Choroid plexus epithelial cell (primary cell): ENCODE data around the gene TMEM131.

Experiments
- DNase-seq: peaks from one replicate; pipeline ENCODE4 v3.0.0-alpha.2; 2010; ENCODE audit warnings: low read depth
- H3K4me3 ChIP-seq: 2 replicates; pipeline ENCODE4 v1.5.1; 2011; ENCODE audit warnings: low read depth, mild to moderate bottlenecking, control low read depth, low read length, moderate library complexity
- TF ChIP-seq, protein P1 (sequence below): conservative IDR thresholded peaks from 2 replicates; pipeline ENCODE4 v1.5.1; 2011; ENCODE audit warnings: low read depth, mild to moderate bottlenecking, control low read depth, inconsistent platforms, low read length, moderate library complexity

Gene TMEM131

DNA sequence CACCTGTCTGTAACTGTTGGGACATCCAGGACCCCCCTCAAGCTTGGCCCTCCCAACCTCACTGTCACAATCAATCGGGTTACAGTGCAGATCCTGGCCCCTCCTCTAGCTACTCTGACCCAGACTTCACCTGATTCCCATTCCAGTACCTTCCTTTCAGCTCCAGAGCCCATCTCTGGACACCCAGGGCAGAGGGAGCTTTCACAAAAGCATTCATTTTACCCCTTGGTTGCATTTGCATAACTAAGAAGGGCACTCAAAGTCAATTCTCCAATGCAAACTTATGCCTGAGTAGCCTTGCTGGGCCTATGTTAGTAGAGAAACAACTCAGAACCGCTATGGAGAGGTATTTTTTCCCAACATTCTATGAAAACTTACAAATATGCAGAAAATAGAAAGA is 275.0 kb downstream of the TMEM131 start:
- H3K4me3 ChIP-seq, result no peak overlapping the region
- TF ChIP-seq, protein P1, sequence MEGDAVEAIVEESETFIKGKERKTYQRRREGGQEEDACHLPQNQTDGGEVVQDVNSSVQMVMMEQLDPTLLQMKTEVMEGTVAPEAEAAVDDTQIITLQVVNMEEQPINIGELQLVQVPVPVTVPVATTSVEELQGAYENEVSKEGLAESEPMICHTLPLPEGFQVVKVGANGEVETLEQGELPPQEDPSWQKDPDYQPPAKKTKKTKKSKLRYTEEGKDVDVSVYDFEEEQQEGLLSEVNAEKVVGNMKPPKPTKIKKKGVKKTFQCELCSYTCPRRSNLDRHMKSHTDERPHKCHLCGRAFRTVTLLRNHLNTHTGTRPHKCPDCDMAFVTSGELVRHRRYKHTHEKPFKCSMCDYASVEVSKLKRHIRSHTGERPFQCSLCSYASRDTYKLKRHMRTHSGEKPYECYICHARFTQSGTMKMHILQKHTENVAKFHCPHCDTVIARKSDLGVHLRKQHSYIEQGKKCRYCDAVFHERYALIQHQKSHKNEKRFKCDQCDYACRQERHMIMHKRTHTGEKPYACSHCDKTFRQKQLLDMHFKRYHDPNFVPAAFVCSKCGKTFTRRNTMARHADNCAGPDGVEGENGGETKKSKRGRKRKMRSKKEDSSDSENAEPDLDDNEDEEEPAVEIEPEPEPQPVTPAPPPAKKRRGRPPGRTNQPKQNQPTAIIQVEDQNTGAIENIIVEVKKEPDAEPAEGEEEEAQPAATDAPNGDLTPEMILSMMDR, result no peak
- no peak for DNase-seq

DNA sequence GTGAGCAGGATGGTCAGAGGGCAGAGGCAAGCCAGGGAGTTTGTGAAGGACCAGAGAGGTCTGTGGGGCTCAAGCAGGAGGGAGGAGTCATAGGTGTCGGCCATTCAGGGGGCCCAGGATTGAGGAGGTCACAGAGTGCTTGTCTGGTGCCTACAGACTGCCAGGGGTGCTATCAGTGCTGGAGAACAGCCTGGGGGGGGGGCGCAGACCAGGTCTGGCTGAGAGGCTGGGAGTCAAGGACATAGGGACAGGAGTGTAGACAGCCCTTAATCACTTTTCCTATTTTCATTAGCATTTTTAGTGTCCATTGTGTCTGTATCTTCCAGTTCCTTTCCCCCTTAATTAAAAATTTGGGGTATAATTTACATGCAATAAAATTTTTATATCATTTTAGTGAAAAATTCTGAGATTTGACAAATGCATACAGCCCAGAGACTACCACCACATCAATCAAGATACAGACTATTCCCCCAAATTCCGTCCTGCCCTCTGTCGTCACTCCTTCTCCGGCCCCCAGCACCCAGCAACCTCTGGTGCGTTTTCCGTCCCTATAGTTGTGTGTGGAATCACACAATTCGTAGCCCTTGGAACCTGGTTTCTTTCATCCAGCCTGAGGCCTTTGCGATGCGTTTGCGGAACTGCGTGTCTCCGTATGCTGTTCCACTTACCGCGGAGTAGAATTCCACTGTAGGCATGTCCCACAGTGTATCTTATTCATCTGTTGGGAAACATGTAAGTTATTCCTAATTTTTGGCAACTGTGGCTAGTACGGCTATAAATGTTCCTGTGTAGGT is 276.2 kb downstream of the TMEM131 start:
- TF ChIP-seq, protein P1, result no peak
- no peak for DNase-seq

GRCh38 chr2:97718942-97719341 is 276.8 kb downstream of the TMEM131 start:
- no peak overlapping the region for H3K4me3 ChIP-seq
- DNase-seq, result no peak
- TF ChIP-seq, protein P1, result no peak

More for the DNA sequence above, 276.2 kb downstream of the TMEM131 start:
- no peak overlapping the region for H3K4me3 ChIP-seq

GRCh38 chr2:97718051-97718882 is 277.5 kb downstream of the TMEM131 start:
- TF ChIP-seq, protein P1, result no peak
- DNase-seq, result no peak
- no peak overlapping the region for H3K4me3 ChIP-seq

DNA sequence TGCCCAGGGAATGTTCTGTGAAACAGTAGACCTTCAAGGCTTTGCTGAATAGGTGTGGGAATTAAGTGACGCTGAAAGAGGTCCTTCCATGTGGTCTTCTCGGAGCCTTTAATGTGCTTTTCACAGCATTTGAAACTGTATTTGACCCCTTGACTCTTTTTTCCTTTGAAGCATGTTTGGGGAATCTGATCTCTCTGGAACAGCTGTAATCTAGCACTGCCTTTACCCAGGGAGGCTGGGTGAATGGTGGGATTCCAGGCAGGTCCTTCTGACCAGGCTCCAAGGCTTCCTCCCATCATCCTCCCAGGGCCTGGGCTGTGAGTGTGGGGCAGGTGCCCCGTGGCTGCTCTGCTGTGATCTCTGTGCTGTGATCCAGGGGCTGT is 278.1 kb downstream of the TMEM131 start:
- DNase-seq, result no peak
- H3K4me3 ChIP-seq, result no peak overlapping the region
- TF ChIP-seq, protein P1, result no peak

- TF ChIP-seq, protein P1, result no peak
- no peak overlapping the region for H3K4me3 ChIP-seq
Observed at GRCh38 chr2:97716695-97717612, 278.8 kb downstream of the TMEM131 start.

More at GRCh38 chr2:97716695-97717612, 278.8 kb downstream of the TMEM131 start:
- no peak for DNase-seq
